ENCODE data around the gene MKRN1. TPM values are rescaled to one million over a fixed set of nuclear protein-coding genes. Genes with fewer than 3 reads are reported as not detected.

The MKRN1 gene
- polyA plus RNA-seq, 3 donors, result 110 to 149 (median 121) TPM

Other genes starting within 250 kb of the MKRN1 start
- gene SLC37A3, start 81.0 kb downstream of the MKRN1 start, polyA plus RNA-seq (ENCODE audit: insufficient read length in 3 of 3), result 10 to 100 TPM; 48.1 to 64.5 (median 60.4) TPM
- gene RAB19, start 75.4 kb downstream of the MKRN1 start, polyA plus RNA-seq (ENCODE audit: insufficient read length in 3 of 3), result 1 to 10 TPM; 2.2 to 3.4 (median 2.8) TPM
- gene DENND2A, start 161.3 kb upstream of the MKRN1 start, polyA plus RNA-seq (ENCODE audit: insufficient read length in 3 of 3), result 10 to 100 TPM; 32.9 to 38.6 (median 37.3) TPM
- 10 to 100 TPM; 25.9 to 28.0 (median 25.9) TPM for gene ADCK2, start 193.4 kb upstream of the MKRN1 start, polyA plus RNA-seq (ENCODE audit: insufficient read length in 3 of 3)
- 100 to 1,000 TPM; 187 to 212 (median 199) TPM for gene NDUFB2, start 217.2 kb upstream of the MKRN1 start, polyA plus RNA-seq (ENCODE audit: insufficient read length in 3 of 3)

Data from renal pelvis (tissue), 3 donors.